ENCODE data around the gene MRPS18B. TPM values are rescaled to one million over a fixed set of nuclear protein-coding genes. Genes with fewer than 3 reads are reported as not detected.

MRPS18B gene
- total and polyA plus RNA-seq, 2 of the 13 experiments (the other 11 are each of a cell fraction or from before 2014, with no cell fraction given), result 125 to 131 TPM

GRCh38 chr6:30654798-30655742, 37.4 kb downstream of the MRPS18B start (continued):
- 0 out of 2 replicates have a peak, but pooled peaks have one; percentile 46 for TF ChIP-seq AKAP8 (CRISPR knock-in tag; IDR thresholded peaks at IDR 0.05)
- peak; percentile 72; the same call in 1 of the 2 replicates for TF ChIP-seq SNAPC2 (CRISPR knock-in tag; IDR thresholded peaks at IDR 0.05)
- peak; percentile 92; the same call in 1 of the 2 replicates for TF ChIP-seq BRF2 (CRISPR knock-in tag; IDR thresholded peaks at IDR 0.05)
- no peak for TF ChIP-seq ZNF530 (CRISPR knock-in tag; IDR thresholded peaks at IDR 0.05; ENCODE audit: low read depth)
- TF ChIP-seq SPEN (CRISPR knock-in tag; IDR thresholded peaks at IDR 0.05; ENCODE audit: low read depth), result peak; percentile 84; the same call in 1 of the 2 replicates
- TF ChIP-seq ZNF562 (CRISPR knock-in tag; IDR thresholded peaks at IDR 0.05; ENCODE audit: borderline replicate concordance), result no peak
- no peak for TF ChIP-seq ZNF839 (CRISPR knock-in tag; IDR thresholded peaks at IDR 0.05; ENCODE audit: borderline replicate concordance)
- TF ChIP-seq CSRNP1 (CRISPR knock-in tag; IDR thresholded peaks at IDR 0.05), result peak; percentile 69; the same call in 1 of the 2 replicates
- no peak for TF ChIP-seq NFIB (CRISPR knock-in tag; IDR thresholded peaks at IDR 0.05; ENCODE audit: borderline replicate concordance)
- TF ChIP-seq ZNF580 (CRISPR knock-in tag; IDR thresholded peaks at IDR 0.05; ENCODE audit: borderline replicate concordance, low read depth), result peak; percentile 76; the same call in 1 of the 2 replicates
- peak; percentile 91; the same call in 1 of the 2 replicates for TF ChIP-seq HOMEZ (CRISPR knock-in tag; IDR thresholded peaks at IDR 0.05; ENCODE audit: low read depth)
- TF ChIP-seq POLR2AphosphoS5 (IDR thresholded peaks at IDR 0.05; ENCODE audit: low read depth, low read length), result no peak
- peak; percentile 93 for TF ChIP-seq TBX2 (CRISPR knock-in tag; IDR thresholded peaks at IDR 0.05; ENCODE audit: borderline replicate concordance)
- TF ChIP-seq ZNF496 (CRISPR knock-in tag; IDR thresholded peaks at IDR 0.05; ENCODE audit: insufficient replicate concordance), result no peak
- TF ChIP-seq RFXAP (CRISPR knock-in tag; IDR thresholded peaks at IDR 0.05; ENCODE audit: borderline replicate concordance), result peak; percentile 55; the same call in 1 of the 2 replicates
- peak; percentile 99 for TF ChIP-seq FOXA3 (CRISPR knock-in tag; IDR thresholded peaks at IDR 0.05)
- no peak for TF ChIP-seq ARID3A (IDR thresholded peaks at IDR 0.05; ENCODE audit: low read depth, low read length)
- no peak for TF ChIP-seq FLYWCH1 (CRISPR knock-in tag; IDR thresholded peaks at IDR 0.05)
- TF ChIP-seq PRMT3 (CRISPR knock-in tag; IDR thresholded peaks at IDR 0.05; ENCODE audit: borderline replicate concordance, low read depth), result no peak
- peak; percentile 91 for TF ChIP-seq KDM6A (CRISPR knock-in tag; IDR thresholded peaks at IDR 0.05; ENCODE audit: low read depth)
- TF ChIP-seq ZNF570 (CRISPR knock-in tag; IDR thresholded peaks at IDR 0.05; ENCODE audit: borderline replicate concordance), result no peak
- no peak for TF ChIP-seq ATF3 (CRISPR knock-in tag; IDR thresholded peaks at IDR 0.05)

Measured in HepG2 (cell line).